Activated naive CD4-positive, alpha-beta T cell treated with anti-CD3 and anti-CD28 coated beads, Interleukin-2, amount 50 U/mL, for 72 hours (primary cell): ENCODE results near the gene LIAS. TPM values are rescaled to one million over a fixed set of nuclear protein-coding genes. Genes with fewer than 3 reads are reported as not detected.
"Not testable (repeated sequence)": the region's sequence is repeated elsewhere in the genome, so short reads cannot be mapped to it uniquely, and the experiment has no call there.

Experiments used
- ATAC-seq, 2 donors: fragments of 150-1000 bp; cut with Tn5 transposase; 2 replicates each; pipeline ENCODE4 v1.10.0; 2021; ENCODE audit warnings: mild to moderate bottlenecking in 2 of 2, moderate library complexity in 2 of 2
- DNase-seq, 2 donors: peaks; one replicate each; pipeline ENCODE4 v3.0.0; 2021 to 2022; ENCODE audit warnings: low spot score in 2 of 2
- H3K27ac Mint-ChIP-seq, 2 donors: one replicate each; pipeline ENCODE4 v1.8.0; 2022; ENCODE audit warnings: mild to moderate bottlenecking in 2 of 2, mixed read lengths in 2 of 2
- H3K36me3 Mint-ChIP-seq, 2 donors: one replicate each; pipeline ENCODE4 v1.8.0; 2022; ENCODE audit warnings: mixed read lengths in 2 of 2
- H3K9me3 Mint-ChIP-seq, 2 donors: one replicate each; pipeline ENCODE4 v1.8.0; 2022; ENCODE audit warnings: mixed read lengths in 2 of 2
- total RNA-seq, 2 donors: library from RNA; stranded (reverse); gene quantifications; one replicate each; pipeline ENCODE4 v1.2.3, GENCODE V29; 2022

LIAS gene
- total RNA-seq, 2 donors from 2014 or later: 23.2 to 40.2 TPM

GRCh38 chr4:39514888-39515401 is 56.1 kb downstream of the LIAS start:
- no peak for ATAC-seq
- no peaks in the 10 kb centered on the region for H3K9me3 Mint-ChIP-seq

GRCh38 chr4:39515669-39516401 is 57.0 kb downstream of the LIAS start:
- H3K36me3 Mint-ChIP-seq, DNase-seq, H3K27ac Mint-ChIP-seq, ATAC-seq, H3K9me3 Mint-ChIP-seq: not testable (repeated sequence)

More at GRCh38 chr4:39514888-39515401, 56.1 kb downstream of the LIAS start:
- H3K36me3 Mint-ChIP-seq: no peaks in the 10 kb centered on the region
- DNase-seq: no peak
- no peak overlapping the region for H3K27ac Mint-ChIP-seq

DNA sequence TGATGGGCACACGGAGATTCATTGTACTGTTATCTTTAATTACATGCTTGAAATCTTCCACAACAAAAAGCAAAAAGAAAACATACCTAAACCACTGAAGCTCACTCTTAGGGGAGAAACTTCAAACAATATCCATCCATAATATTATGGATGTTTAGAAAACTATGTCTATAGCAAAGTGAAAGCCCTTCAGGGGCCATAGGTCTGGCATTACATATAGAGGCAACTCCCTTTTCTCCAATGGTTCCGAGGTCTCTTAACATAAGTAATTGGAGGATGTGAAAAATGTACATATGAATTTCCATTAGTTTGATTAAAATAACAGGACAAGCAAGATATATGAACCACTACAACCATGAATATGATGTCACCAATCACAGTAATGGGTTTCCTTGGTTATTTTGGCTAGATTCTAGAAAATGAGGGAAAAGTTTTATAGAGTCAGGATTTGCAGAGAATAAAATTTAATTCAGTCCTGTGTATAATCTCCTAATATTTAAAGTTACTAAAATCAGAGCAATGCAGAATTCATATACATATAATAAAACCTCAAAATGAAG is 57.6 kb downstream of the LIAS start:
- no peaks in the 10 kb centered on the region for H3K36me3 Mint-ChIP-seq
- no peaks in the 10 kb centered on the region for H3K9me3 Mint-ChIP-seq
- DNase-seq: no peak
- no peak overlapping the region for H3K27ac Mint-ChIP-seq
- ATAC-seq: no peak

DNA sequence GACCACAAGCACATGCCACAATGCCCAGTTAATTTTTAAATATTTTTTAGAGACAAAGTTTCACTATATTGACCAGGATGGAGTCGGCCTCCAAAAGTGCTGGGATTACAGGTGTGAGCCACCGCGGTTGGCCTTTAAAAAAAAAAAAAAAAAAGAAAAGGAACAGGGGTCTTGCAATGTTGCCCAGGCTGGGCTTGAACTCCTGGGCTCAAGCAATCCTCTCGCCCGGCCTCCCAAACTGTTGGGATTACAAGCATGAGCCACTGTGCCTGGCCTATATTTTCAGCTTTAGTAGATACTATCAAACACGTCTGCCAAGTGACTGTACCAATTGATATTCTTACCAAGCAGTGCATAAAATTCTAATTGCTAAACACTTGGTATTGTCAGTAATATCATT is 59.6 kb downstream of the LIAS start:
- Mint-ChIP-seq H3K27ac (no peak overlapping the region), H3K36me3 (no peaks in the 10 kb centered on the region), H3K9me3 (no peaks in the 10 kb centered on the region)
- DNase-seq (no peak), ATAC-seq (no peak)

GRCh38 chr4:39521253-39521919 is 62.5 kb downstream of the LIAS start:
- DNase-seq (no peak), ATAC-seq (no peak)
- Mint-ChIP-seq H3K36me3 (peaks cover under 1 to 2% of the 10 kb centered on the region in 2 donors), H3K27ac (no peak overlapping the region), H3K9me3 (no peaks in the 10 kb centered on the region)

GRCh38 chr4:39522068-39522467 is 63.2 kb downstream of the LIAS start:
- Mint-ChIP-seq H3K9me3 (no peaks in the 10 kb centered on the region), H3K27ac (no peak overlapping the region), H3K36me3 (peaks cover 6 to 7% of the 10 kb centered on the region in 2 donors)
- DNase-seq (no peak), ATAC-seq (no peak)

DNA sequence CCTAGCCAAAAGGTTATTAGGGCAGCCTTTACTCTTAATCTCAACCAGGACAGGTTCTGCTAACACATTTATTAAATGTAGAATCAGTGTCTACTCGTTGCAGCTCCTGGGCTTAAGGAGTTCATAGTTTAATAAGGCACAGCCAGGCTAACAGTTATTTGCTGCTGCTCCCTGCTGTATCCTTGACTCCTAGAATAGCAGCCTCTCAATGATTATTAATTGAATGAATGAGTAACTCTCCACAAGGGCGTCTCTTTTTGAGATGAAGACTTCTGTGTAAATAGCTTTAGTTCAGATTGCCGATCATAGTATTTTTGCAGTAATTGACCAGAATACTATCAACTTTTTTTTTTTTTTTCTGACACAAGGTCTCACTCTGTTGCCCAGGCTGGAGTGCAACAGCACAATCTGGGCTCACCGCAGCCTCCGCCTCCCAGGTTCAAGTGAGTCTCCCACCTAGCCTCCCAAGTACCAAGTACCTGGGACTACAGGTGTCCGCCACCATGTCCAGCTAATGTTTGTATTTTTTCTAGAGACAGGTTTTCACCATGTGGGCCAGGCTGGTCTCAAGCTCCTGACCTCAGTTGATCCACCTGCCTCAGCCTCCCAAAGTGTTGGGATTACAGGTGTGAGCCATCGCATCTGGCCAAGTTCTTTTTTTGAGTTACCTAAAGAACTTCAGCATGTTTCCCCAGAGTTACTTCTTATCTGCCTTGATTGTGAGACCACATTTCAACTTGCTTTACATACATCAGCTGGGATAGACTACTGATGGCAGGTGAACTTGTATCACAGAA is 65.5 kb downstream of the LIAS start:
- Mint-ChIP-seq H3K9me3 (no peaks in the 10 kb centered on the region), H3K27ac (no peak overlapping the region), H3K36me3 (peaks cover 10 to 12% of the 10 kb centered on the region in 2 donors)
- no peak for DNase-seq
- ATAC-seq: no peak

- Mint-ChIP-seq H3K36me3 (peaks cover 15 to 22% of the 10 kb centered on the region in 2 donors), H3K9me3 (peaks cover 4 to 8% of the 10 kb centered on the region in 2 donors), H3K27ac (peak overlapping the region; percentile 88 to 89)
- DNase-seq (no peak), ATAC-seq (no peak)
Measured at GRCh38 chr4:39525822-39526690, 67.2 kb downstream of the LIAS start.

DNA sequence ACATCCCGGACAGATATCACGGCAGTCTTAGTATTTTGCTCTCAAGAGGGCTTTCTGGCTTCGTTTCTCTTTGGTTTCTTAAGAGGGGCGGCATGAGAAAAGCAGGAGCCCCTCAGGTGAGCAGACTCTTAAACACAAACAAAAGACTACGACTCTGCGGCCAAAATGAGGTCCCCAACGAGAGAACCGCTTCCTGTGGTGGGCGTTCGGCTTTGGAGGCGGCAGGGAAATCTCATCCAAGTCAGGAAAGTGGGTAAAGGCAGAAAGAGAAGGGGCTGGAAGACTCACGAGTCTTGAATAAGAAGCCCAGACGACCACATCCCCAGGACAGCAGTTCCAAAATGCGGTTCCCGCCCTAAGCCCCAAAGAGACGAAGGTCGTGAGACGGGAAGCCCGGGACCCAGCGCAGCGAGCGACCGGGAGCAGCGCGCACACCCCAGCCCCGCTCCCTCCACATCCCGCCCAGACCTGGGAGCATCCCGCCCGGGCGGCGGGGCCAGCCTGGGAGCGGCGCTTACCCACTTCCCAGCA is 68.0 kb downstream of the LIAS start:
- ATAC-seq: peak; percentile 0 to 36

GRCh38 chr4:39527296-39528060 is 68.6 kb downstream of the LIAS start, which contains the start of gene UGDH:
TSS of gene UGDH (minus strand) at chr4:39527439. CDS start at chr4:39521512, 5,927 bp downstream.
- Mint-ChIP-seq H3K27ac (peak within 1 kb of the TSS; percentile 89 to 99), H3K9me3 (peaks cover 11 to 22% of the 10 kb centered on the region in 2 donors), H3K36me3 (peaks cover 26 to 36% of the 10 kb centered on the region in 2 donors)
- ATAC-seq (peak; percentile 97 to 99), DNase-seq (peak; percentile 93 to 96)

More for the DNA sequence above, 68.0 kb downstream of the LIAS start:
- H3K27ac Mint-ChIP-seq: peak overlapping the region; percentile 88 to 89
- peaks cover 7 to 15% of the 10 kb centered on the region in 2 donors for H3K9me3 Mint-ChIP-seq
- peaks cover 21 to 30% of the 10 kb centered on the region in 2 donors for H3K36me3 Mint-ChIP-seq
- peak; percentile 26 to 57 for DNase-seq

DNA sequence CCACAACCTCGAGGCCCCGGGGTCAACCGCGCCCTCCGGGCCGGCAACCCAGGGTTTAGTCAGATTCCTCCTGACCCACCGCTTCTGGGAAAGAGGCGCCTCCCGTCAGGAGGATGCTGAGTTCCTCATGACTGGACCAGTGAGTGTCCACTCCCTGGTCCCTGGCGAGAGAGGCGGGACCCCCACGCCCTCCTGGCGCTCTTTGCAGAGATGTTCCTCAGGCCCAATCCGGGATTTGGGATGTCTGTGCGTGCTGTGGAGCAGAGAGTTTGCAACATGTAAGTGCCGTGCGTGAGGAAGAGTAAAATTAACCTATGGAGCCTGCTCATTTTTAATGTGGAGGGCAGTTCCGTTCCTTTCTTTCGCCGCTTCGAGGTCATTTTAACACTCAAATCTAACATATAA is 69.2 kb downstream of the LIAS start:
- Mint-ChIP-seq H3K9me3 (peaks cover 14 to 25% of the 10 kb centered on the region in 2 donors), H3K36me3 (peaks cover 31 to 42% of the 10 kb centered on the region in 2 donors), H3K27ac (peak overlapping the region; percentile 55 to 89)
- DNase-seq (no peak), ATAC-seq (no peak)

Other genes with a start within 250 kb of the LIAS start
- gene RFC1, start 92.7 kb upstream of the LIAS start, total RNA-seq: 100 to 1,000 TPM in 1 of 2 donors, 10 to 100 TPM in 1; 97.7 to 105 TPM
- gene KLB, start 52.1 kb upstream of the LIAS start, total RNA-seq: not detected
- gene RPL9, start 134 bp upstream of the LIAS start, total RNA-seq: 1,000 to 10,000 TPM; 1,913 to 2,275 TPM
- 10 to 100 TPM; 26.0 to 26.6 TPM for gene UGDH, start 68.4 kb downstream of the LIAS start, total RNA-seq
- 1 to 10 TPM; 1.3 to 4.7 TPM for gene SMIM14, start 179.8 kb downstream of the LIAS start, total RNA-seq
- 10 to 100 TPM; 70.8 to 78.8 TPM for gene UBE2K, start 239.1 kb downstream of the LIAS start, total RNA-seq